Measurements from ENCODE around the gene PSTPIP1. TPM values are rescaled to one million over a fixed set of nuclear protein-coding genes. Genes with fewer than 3 reads are reported as not detected.

Gene PSTPIP1
- total RNA-seq, 4 donors from 2014 or later, result 0.57 to 9.9 (median 5.3) TPM

- intact Hi-C loops (cut with DNase I), result no loop called here
- no peaks in the 10 kb centered on the region for H3K27me3 ChIP-seq
- no peak for DNase-seq
- H3K27ac ChIP-seq, result peak overlapping the region in 2 of 4 donors; percentile 16 to 52
- no peaks in the 10 kb centered on the region for H3K9me3 ChIP-seq
- no peak overlapping the region for H3K4me3 ChIP-seq
- 73 to 82% methylated on average over 3 to 13 of the region's 23 CpGs for WGBS, 2 donors
- H3K36me3 ChIP-seq, result no peaks in the 10 kb centered on the region
- H3K4me1 ChIP-seq, result peaks cover 0 to 33% (median 0%) of the 10 kb centered on the region in 3 donors
- no peak for TF ChIP-seq POLR2A (IDR thresholded peaks at IDR 0.05)
- TF ChIP-seq, protein P1, sequence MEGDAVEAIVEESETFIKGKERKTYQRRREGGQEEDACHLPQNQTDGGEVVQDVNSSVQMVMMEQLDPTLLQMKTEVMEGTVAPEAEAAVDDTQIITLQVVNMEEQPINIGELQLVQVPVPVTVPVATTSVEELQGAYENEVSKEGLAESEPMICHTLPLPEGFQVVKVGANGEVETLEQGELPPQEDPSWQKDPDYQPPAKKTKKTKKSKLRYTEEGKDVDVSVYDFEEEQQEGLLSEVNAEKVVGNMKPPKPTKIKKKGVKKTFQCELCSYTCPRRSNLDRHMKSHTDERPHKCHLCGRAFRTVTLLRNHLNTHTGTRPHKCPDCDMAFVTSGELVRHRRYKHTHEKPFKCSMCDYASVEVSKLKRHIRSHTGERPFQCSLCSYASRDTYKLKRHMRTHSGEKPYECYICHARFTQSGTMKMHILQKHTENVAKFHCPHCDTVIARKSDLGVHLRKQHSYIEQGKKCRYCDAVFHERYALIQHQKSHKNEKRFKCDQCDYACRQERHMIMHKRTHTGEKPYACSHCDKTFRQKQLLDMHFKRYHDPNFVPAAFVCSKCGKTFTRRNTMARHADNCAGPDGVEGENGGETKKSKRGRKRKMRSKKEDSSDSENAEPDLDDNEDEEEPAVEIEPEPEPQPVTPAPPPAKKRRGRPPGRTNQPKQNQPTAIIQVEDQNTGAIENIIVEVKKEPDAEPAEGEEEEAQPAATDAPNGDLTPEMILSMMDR (IDR thresholded peaks at IDR 0.05), result no peak
Measured at GRCh38 chr15:77014132-77015081, 19.5 kb downstream of the PSTPIP1 start.

- intact Hi-C loops (cut with DNase I), result no loop called here
Measured at GRCh38 chr15:77015646-77016320, 20.9 kb downstream of the PSTPIP1 start.

GRCh38 chr15:77016321-77016695 lies 21.4 kb downstream of the PSTPIP1 start:
- Histone ChIP-seq H3K4me1 (peaks cover 0 to 33% (median 0%) of the 10 kb centered on the region in 3 donors), H3K9me3 (no peaks in the 10 kb centered on the region), H3K27me3 (no peaks in the 10 kb centered on the region), H3K4me3 (no peak overlapping the region), H3K27ac (no peak overlapping the region), H3K36me3 (no peaks in the 10 kb centered on the region)
- TF ChIP-seq, protein P1 (IDR thresholded peaks at IDR 0.05), result no peak
- TF ChIP-seq POLR2A (IDR thresholded peaks at IDR 0.05), result no peak
- no peak for DNase-seq
- intact Hi-C loops (cut with DNase I), result no loop called here
- WGBS, 2 donors, result no CpG with 5 or more reads among the region's 3 CpGs

More at GRCh38 chr15:77015646-77016320, 20.9 kb downstream of the PSTPIP1 start:
- no peaks in the 10 kb centered on the region for H3K27me3 ChIP-seq
- DNase-seq, result no peak
- H3K4me1 ChIP-seq, result peaks cover 0 to 33% (median 0%) of the 10 kb centered on the region in 3 donors
- no peaks in the 10 kb centered on the region for H3K9me3 ChIP-seq
- TF ChIP-seq POLR2A (IDR thresholded peaks at IDR 0.05), result no peak
- TF ChIP-seq, protein P1 (IDR thresholded peaks at IDR 0.05), result no peak
- no peaks in the 10 kb centered on the region for H3K36me3 ChIP-seq
- WGBS, 2 donors, result 25 to 78% methylated on average over 3 of the region's 21 CpGs
- no peak overlapping the region for H3K27ac ChIP-seq
- H3K4me3 ChIP-seq, result no peak overlapping the region

DNA sequence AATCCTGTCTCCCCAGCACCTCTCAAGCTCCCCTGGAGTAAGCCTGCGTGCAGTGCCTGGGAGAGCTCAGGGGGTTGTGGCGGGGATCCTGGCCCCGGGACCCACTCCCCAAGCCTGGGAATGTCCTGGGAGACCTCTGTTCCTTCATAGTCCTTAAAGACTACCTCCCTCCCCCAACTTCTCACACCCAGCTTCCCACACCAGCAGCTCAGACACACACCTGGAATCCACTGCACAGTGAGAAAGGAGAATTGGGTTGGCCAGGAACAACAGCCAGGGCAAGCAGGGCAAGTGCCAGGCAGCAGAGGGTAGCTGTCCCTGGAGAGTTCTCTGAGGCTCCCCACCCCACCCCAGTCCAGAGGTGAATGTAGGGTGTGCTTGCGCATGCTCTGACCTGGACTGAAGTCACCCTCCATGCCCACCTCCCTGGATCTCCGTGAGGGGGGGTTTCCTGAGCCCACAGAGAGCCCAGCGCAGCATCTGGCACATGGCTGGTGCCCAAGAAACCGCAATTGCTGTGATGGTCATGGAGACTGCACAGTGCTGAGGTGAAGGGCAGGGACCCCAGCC lies 22.2 kb downstream of the PSTPIP1 start:
- TF ChIP-seq, protein P1 (IDR thresholded peaks at IDR 0.05), result no peak
- no peak for TF ChIP-seq POLR2A (IDR thresholded peaks at IDR 0.05)
- H3K27ac ChIP-seq, result no peak overlapping the region
- peaks cover 0 to 33% (median 0%) of the 10 kb centered on the region in 3 donors for H3K4me1 ChIP-seq
- 94 to 96% methylated on average over 3 to 4 of the region's 7 CpGs for WGBS, 2 donors
- H3K4me3 ChIP-seq, result no peak overlapping the region
- no peak for DNase-seq
- H3K36me3 ChIP-seq, result no peaks in the 10 kb centered on the region
- intact Hi-C loops (cut with DNase I), result no loop called here
- H3K27me3 ChIP-seq, result no peaks in the 10 kb centered on the region
- no peaks in the 10 kb centered on the region for H3K9me3 ChIP-seq

All from esophagus squamous epithelium (tissue), 5 donors.